GM19395 (cell line): ENCODE data around the gene MAN1C1.

Experiments
- ATAC-seq: cut with Tn5 transposase; IDR thresholded peaks from one replicate; pipeline ENCODE4 v1.9.1; 2021; ENCODE audit warnings: mild to moderate bottlenecking, moderate library complexity; ENCODE audit not compliant: unreplicated experiment

Gene MAN1C1

GRCh38 chr1:25771221-25772114 lies 154.9 kb downstream of the MAN1C1 start:
- no peak for ATAC-seq

GRCh38 chr1:25772164-25772563 lies 155.6 kb downstream of the MAN1C1 start:
- no peak for ATAC-seq

GRCh38 chr1:25772692-25773245 lies 156.2 kb downstream of the MAN1C1 start:
- ATAC-seq: no peak

- ATAC-seq: no peak
These were observed 157.0 kb downstream of the MAN1C1 start for GRCh38 chr1:25773441-25774125.

- ATAC-seq: no peak
These were observed 157.7 kb downstream of the MAN1C1 start for GRCh38 chr1:25774206-25774803.

- ATAC-seq: no peak
These were observed 158.6 kb downstream of the MAN1C1 start for GRCh38 chr1:25774921-25775771.

- ATAC-seq: no peak
These were observed 162.8 kb downstream of the MAN1C1 start for GRCh38 chr1:25779388-25779787.

- no peak for ATAC-seq
These were observed 163.3 kb downstream of the MAN1C1 start for GRCh38 chr1:25779894-25780293.

- no peak for ATAC-seq
These were observed 163.9 kb downstream of the MAN1C1 start for GRCh38 chr1:25780318-25781129.

- no peak for ATAC-seq
These were observed 164.5 kb downstream of the MAN1C1 start for GRCh38 chr1:25781130-25781433.

- ATAC-seq: no peak
These were observed 166.1 kb downstream of the MAN1C1 start for GRCh38 chr1:25782608-25783201.

GRCh38 chr1:25784575-25785051 lies 168.0 kb downstream of the MAN1C1 start:
- no peak for ATAC-seq

GRCh38 chr1:25785333-25786067 lies 168.9 kb downstream of the MAN1C1 start:
- no peak for ATAC-seq

GRCh38 chr1:25786887-25787759 lies 170.5 kb downstream of the MAN1C1 start:
- no peak for ATAC-seq

GRCh38 chr1:25787760-25788166 lies 171.2 kb downstream of the MAN1C1 start:
- no peak for ATAC-seq

- ATAC-seq: no peak
These were observed 173.9 kb downstream of the MAN1C1 start for GRCh38 chr1:25790472-25790871.

- no peak for ATAC-seq
These were observed 175.5 kb downstream of the MAN1C1 start for GRCh38 chr1:25792115-25792514.
